ENCODE measurements around the gene SIGLECL1. TPM values are rescaled to one million over a fixed set of nuclear protein-coding genes. Genes with fewer than 3 reads are reported as not detected.
A peak's percentile ranks its signal among the peaks of the same experiment; 100 is the strongest.

SIGLECL1 gene
- polyA plus RNA-seq, 1 donor from 2014 or later = not detected

GRCh38 chr19:51311351-51312257 lies 60.7 kb downstream of the SIGLECL1 start, which contains the start of gene IGLON5:
Gene IGLON5 (plus strand): TSS chr19:51311644. CDS start chr19:51311848, 204 bp downstream.
- TF ChIP-seq CTCF (IDR thresholded peaks at IDR 0.05; ENCODE audit: poor library complexity, severe bottlenecking) = no peak
- no peak for TF ChIP-seq MXI1 (conservative IDR thresholded peaks at IDR 0.05; ENCODE audit: poor library complexity, severe bottlenecking)
- TF ChIP-seq TAF1 (IDR thresholded peaks at IDR 0.05; ENCODE audit: low read depth) = no peak
- no peak for TF ChIP-seq SMC3 (conservative IDR thresholded peaks at IDR 0.05; ENCODE audit: poor library complexity)
- TF ChIP-seq POLR2AphosphoS5 (IDR thresholded peaks at IDR 0.05) = peak; percentile 46
- Histone ChIP-seq H2AFZ (ENCODE audit: low read depth, low read length) (peak within 1 kb of the TSS; percentile 56), H3F3A (ENCODE audit: insufficient read depth, low read length, poor library complexity, severe bottlenecking) (no peaks in the 10 kb centered on the region), H3K79me2 (replicated peaks; ENCODE audit: insufficient read depth, low read length) (peaks cover 4% of the 10 kb centered on the region), H3K4me3 (ENCODE audit: low read length) (peak within 1 kb of the TSS; percentile 85), H3K36me3 (ENCODE audit: insufficient read depth, low read length) (no peaks in the 10 kb centered on the region), H3K4me2 (ENCODE audit: low read length) (peak within 1 kb of the TSS; percentile 86), H3K9me3 (ENCODE audit: low read length) (peaks cover 4% of the 10 kb centered on the region), H3K27ac (ENCODE audit: low read length) (peak within 1 kb of the TSS; percentile 39), H3K9me2 (ENCODE audit: insufficient read depth, low read length) (no peaks in the 10 kb centered on the region), H4K20me1 (ENCODE audit: insufficient read depth) (no peaks in the 10 kb centered on the region), H3K9ac (ENCODE audit: low read length) (peak within 1 kb of the TSS; percentile 84), H3K27me3 (ENCODE audit: insufficient read depth, low read depth, low read length) (no peaks in the 10 kb centered on the region)

GRCh38 chr19:51316688-51317087 lies 65.8 kb downstream of the SIGLECL1 start:
- Histone ChIP-seq H3K9ac (ENCODE audit: low read length) (no peak overlapping the region), H4K20me1 (ENCODE audit: insufficient read depth) (no peaks in the 10 kb centered on the region), H3K79me2 (replicated peaks; ENCODE audit: insufficient read depth, low read length) (peaks cover 4% of the 10 kb centered on the region), H3K36me3 (ENCODE audit: insufficient read depth, low read length) (no peaks in the 10 kb centered on the region), H3K27me3 (ENCODE audit: insufficient read depth, low read depth, low read length) (no peaks in the 10 kb centered on the region), H2AFZ (ENCODE audit: low read depth, low read length) (no peak overlapping the region), H3K9me2 (ENCODE audit: insufficient read depth, low read length) (no peaks in the 10 kb centered on the region), H3K9me3 (ENCODE audit: low read length) (no peaks in the 10 kb centered on the region), H3K4me3 (ENCODE audit: low read length) (no peak overlapping the region), H3F3A (ENCODE audit: insufficient read depth, low read length, poor library complexity, severe bottlenecking) (no peaks in the 10 kb centered on the region), H3K27ac (ENCODE audit: low read length) (no peak overlapping the region), H3K4me2 (ENCODE audit: low read length) (no peak overlapping the region)
- TF ChIP-seq TAF1 (IDR thresholded peaks at IDR 0.05; ENCODE audit: low read depth) = no peak
- TF ChIP-seq RAD21 (conservative IDR thresholded peaks at IDR 0.05) = no peak
- no peak for TF ChIP-seq MXI1 (conservative IDR thresholded peaks at IDR 0.05; ENCODE audit: poor library complexity, severe bottlenecking)
- no peak for TF ChIP-seq POLR2AphosphoS5 (IDR thresholded peaks at IDR 0.05)
- no peak for TF ChIP-seq REST (IDR thresholded peaks at IDR 0.05; ENCODE audit: borderline replicate concordance)

Measured in neural cell (in vitro differentiated cells).